Ovary (tissue), 3 donors: ENCODE measurements around the gene WWC1.

ENCODE experiments used
- EP300 ChIP-seq: sonication (generic); formaldehyde crosslinking; IDR thresholded peaks from one replicate; pipeline ENCODE4 v1.6.1; 2017; ENCODE audit warnings: antibody characterized with exemption
- POLR2A ChIP-seq: fragments of 450-650 bp; IDR thresholded peaks from one replicate; pipeline ENCODE4 v1.6.1; 2017; ENCODE audit warnings: antibody characterized with exemption, mild to moderate bottlenecking, moderate library complexity
- TF ChIP-seq, protein P1 (sequence below), 3 donors: fragments of 450-650 bp in 2 of 3; fragments of 200-600 bp in 1 of 3; IDR thresholded peaks; one replicate each; pipeline versions ENCODE4 v1.5.1 to v1.8.0; 2016 to 2022; ENCODE audit warnings: antibody characterized with exemption in 3 of 3, mild to moderate bottlenecking in 1 of 3
- donor health status: DM: no; HTN: no; CAD: no.

DNA sequence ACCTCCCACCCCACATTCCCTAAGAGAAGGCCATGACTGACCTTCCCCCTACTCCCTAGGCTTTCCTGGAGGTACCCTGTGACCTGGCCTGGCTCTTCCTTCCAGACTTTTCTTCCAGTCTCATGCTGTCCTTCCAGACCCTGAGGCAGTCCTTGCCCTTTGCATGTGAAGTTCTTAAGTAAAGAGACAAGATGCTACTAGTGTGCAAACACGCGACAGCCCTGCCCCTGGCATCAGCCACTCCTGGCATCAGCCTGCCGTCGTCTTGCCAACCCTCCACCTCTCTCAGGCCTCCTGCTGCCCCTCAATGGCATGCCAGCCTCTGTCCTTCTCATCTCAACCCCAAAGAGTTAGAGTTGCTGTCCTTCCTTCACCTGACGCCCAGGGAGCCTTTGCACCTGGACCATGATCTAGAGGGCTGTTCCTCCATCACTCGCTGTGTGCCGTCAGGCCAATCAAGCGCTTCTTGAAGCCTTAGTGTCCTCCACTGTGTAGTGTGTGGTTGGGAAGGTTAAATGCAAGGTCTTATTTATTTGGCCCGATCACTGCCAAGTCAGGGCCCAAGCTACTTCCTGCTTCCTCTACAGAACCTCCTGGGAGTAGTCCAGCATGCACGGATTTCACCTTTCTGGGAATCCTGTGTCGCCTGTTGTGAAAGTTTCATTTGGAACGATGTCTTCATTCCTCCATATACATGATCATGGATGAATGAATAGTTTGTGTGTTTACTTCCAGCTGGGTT lies 61.9 kb downstream of the WWC1 start:
- TF ChIP-seq, protein P1, sequence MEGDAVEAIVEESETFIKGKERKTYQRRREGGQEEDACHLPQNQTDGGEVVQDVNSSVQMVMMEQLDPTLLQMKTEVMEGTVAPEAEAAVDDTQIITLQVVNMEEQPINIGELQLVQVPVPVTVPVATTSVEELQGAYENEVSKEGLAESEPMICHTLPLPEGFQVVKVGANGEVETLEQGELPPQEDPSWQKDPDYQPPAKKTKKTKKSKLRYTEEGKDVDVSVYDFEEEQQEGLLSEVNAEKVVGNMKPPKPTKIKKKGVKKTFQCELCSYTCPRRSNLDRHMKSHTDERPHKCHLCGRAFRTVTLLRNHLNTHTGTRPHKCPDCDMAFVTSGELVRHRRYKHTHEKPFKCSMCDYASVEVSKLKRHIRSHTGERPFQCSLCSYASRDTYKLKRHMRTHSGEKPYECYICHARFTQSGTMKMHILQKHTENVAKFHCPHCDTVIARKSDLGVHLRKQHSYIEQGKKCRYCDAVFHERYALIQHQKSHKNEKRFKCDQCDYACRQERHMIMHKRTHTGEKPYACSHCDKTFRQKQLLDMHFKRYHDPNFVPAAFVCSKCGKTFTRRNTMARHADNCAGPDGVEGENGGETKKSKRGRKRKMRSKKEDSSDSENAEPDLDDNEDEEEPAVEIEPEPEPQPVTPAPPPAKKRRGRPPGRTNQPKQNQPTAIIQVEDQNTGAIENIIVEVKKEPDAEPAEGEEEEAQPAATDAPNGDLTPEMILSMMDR (IDR thresholded peaks at IDR 0.05) = no peak
- TF ChIP-seq POLR2A (no peak), EP300 (no peak)
